GM12874 (cell line): ENCODE measurements around the gene QDPR.

ENCODE experiments used
- TF ChIP-seq, protein P1 (sequence below): IDR thresholded peaks from 2 replicates; pipeline ENCODE4 v1.5.1; 2011; ENCODE audit warnings: low read depth, mild to moderate bottlenecking, control low read depth, low read length, moderate library complexity; ENCODE audit not compliant: insufficient read depth

QDPR gene

DNA sequence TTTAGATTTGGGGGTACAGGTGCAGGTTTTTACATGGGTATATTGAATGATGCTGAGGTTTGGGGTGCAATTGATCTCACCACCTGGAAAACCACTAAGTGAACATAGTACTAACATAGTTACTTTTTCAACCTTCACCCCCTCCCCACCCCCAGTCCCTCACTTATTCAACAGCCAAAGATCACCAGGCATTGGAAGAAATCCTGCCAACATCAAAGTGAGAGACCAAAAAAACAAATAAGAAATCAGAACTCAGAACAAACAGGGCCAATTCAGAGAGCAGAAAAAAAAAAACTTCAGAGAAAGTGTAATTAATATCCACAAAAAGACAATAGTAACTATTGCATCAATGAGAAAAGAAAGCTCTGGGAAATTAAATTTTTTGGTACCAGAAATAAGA is 44.6 kb upstream of the QDPR start:
- TF ChIP-seq, protein P1, sequence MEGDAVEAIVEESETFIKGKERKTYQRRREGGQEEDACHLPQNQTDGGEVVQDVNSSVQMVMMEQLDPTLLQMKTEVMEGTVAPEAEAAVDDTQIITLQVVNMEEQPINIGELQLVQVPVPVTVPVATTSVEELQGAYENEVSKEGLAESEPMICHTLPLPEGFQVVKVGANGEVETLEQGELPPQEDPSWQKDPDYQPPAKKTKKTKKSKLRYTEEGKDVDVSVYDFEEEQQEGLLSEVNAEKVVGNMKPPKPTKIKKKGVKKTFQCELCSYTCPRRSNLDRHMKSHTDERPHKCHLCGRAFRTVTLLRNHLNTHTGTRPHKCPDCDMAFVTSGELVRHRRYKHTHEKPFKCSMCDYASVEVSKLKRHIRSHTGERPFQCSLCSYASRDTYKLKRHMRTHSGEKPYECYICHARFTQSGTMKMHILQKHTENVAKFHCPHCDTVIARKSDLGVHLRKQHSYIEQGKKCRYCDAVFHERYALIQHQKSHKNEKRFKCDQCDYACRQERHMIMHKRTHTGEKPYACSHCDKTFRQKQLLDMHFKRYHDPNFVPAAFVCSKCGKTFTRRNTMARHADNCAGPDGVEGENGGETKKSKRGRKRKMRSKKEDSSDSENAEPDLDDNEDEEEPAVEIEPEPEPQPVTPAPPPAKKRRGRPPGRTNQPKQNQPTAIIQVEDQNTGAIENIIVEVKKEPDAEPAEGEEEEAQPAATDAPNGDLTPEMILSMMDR: no peak

DNA sequence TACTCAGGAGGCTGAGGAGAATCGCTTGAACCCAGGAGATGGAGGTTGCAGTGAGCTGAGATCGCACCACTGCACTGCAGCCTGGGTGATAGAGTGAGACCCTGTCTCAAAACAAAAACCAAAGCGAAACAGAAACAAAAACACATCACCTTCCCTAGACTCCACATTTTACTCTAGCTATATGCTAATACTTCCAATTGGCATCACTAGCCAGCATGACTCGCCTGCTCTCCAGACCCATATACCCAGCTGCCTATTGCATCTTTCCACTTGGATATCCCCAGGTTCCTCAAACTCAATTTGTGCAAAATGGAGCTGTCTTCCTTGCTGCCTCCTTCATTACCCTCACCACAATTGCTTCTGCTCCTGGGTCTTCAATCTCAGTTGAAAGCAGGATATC is 42.7 kb upstream of the QDPR start:
- TF ChIP-seq, protein P1: no peak

DNA sequence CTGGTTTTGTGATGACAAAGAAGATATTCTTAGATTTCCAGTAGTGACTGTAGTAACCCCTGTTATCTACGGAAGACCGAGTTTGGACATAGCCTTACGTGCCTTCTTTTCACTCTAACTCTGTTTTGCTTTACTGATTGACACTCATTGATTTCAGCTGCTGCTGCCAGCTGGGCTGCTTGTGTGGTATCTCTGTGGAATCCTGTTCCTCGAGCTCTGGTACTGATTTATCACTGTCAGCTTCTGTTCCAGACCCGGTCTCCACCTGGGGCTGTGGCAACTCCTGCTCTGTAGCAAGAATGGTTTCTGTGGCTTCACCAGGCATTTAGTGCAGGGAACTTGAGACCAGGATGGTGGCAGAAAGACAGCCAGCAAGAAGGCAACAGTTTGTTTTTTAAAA is 40.5 kb upstream of the QDPR start:
- TF ChIP-seq, protein P1: no peak

DNA sequence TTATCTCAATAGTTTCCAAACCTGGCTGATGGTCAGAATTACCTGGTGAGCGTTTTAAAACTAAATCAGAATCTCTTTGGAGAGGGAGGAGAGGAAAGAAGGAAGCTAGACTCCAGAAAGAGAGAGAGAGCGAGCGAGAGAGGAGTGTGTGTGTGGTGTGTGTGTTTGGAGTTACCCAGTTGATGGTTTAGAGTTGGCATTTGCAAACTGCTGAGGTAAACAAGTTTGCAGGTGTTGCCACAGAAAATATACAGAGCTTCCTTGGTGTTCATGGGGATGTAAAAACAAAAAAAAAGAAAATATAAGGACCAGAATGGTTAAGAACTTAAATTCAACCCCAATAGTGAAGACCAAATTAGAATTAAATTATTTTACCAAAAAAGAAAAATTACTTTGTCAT is 38.7 kb upstream of the QDPR start:
- TF ChIP-seq, protein P1: no peak

DNA sequence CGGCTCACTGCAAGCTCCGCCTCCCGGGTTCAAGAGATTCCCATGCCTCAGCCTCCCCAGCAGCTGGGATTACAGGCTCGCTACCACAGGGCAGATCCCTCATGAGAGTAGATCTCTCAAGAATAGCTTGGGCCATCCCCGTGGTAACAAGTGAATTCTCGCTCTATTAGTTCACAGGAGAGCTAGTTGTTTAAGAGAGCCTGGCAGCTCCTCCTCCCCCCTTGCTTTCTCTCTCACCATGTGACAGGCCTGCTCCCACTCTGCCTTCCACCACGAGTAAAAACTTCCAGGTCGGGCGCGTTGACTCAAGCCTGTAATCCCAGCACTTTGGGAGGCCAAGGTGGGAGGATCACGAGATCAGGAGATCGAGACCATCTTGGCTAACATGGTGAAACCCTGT is 34.8 kb upstream of the QDPR start:
- TF ChIP-seq, protein P1: no peak

DNA sequence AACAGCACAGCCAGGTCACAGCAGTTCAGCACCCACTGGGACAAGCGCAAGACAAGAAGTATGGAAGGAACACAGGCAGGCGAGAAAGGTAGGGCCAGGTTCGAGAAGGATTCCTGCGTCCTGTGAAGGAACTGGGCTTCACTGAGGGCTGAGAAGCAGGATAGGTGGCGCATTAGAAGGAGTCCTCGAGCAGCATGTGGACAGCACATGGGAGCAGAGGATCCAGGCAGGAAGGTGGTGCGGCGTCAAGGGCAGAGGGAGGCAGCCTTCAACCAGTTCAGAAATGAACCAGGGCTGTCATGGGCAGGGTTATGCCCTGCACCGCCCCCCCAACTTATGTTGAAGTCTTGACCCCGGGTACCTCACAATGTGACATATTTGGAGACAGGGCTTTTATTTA is 34.3 kb upstream of the QDPR start:
- TF ChIP-seq, protein P1: no peak

DNA sequence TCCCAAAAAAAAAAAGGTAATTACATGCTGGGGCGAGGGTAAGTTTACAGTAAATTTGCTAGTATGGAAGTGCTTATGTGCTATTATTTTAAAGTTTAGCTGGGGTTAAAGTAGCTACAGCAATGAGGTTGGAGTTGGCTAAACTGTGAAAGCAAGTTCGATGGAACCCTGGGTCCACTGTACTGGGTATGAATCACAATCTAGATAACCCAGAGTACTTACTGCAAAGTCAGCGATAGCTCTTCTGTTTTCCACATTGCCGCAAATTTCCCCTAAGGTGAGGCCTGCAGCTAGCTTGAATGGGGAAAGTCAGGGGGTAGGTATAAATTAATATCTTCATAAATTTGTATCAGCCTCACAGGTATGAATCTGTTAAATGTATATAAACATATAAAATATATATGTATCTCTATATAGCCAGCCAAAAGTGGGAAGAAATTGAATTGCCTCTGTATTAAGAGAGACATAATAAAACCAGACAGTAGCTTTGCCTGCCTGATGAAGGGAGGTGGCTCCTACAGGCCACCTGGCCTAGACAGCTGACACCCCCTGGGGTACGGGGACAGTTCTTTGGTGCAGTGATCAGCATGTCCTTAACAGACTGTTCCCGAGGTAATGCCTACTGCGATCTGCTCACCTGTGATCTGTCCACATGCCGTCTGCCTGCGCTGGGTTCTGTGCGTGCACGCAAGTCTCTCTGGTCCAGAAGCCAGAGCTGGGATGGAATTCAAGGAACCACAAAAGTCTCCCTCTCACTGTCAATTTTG is 33.7 kb upstream of the QDPR start:
- TF ChIP-seq, protein P1: no peak

DNA sequence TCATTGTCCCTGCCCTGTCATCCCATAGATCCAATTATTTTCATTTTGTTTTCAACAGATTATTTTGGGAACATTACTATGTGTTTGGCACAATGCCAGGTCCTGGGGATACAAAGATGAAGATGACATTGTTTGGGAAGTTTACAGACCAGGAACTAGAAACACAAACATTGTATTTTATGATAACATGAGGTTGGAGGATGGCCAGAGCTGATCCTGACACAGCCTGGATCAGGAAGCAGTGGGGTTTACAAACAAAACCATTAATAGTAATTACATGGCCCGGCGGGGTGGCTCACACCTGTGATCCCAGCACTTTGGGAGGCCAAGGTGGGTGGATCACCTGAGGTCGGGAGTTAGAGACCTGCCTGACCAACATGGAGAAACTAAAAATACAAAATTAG is 32.9 kb upstream of the QDPR start:
- TF ChIP-seq, protein P1: no peak
